Pons (tissue), 1 donor: Measurements from ENCODE around the gene CAPNS1.

Experiments
- DNase-seq: peaks from one replicate; pipeline ENCODE4 v3.0.0-alpha.2; 2016; ENCODE audit warnings: low spot score

CAPNS1 gene

GRCh38 chr19:36139473-36140303, at the start of gene CAPNS1:
Gene CAPNS1 (plus strand): TSS chr19:36140066. CDS start chr19:36141012, 946 bp downstream.
- peak; percentile 94 for DNase-seq

DNA sequence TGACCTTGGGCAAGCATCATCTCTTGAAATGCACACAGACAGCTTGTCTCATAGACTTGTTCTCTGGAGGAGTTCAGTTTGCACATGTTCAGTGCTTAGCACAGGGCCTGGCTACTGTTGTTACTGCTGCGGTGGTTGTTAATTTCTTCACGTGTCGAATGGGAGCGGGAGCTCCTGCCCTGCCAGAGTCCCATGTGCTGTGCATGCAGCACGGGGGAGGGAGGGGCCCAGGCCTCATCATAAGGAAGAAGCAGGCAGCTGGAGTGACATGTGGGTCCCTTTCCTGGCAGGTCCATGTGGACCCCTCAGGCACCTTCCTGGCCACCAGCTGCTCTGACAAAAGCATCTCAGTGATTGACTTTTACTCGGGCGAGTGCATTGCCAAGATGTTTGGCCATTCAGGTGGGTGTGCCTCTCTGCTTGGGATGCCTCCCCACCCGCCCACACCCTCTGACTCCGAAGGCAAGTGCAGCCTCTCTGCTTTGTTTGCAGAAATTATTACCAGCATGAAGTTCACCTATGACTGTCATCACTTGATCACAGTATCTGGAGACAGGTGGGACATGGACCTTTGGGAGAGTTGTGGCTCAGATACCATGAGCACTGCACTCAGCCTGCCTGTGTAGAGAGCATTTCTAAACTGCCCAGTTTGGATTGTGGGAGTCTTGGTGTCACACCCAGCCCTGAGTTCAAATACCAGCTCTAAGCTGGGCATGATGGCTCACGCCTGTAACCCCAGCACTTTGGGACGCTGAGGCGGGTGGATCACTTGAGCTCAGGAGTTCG, 48.8 kb upstream of the CAPNS1 start:
- no peak for DNase-seq

GRCh38 chr19:36092566-36092965, 47.3 kb upstream of the CAPNS1 start:
- DNase-seq: no peak

DNA sequence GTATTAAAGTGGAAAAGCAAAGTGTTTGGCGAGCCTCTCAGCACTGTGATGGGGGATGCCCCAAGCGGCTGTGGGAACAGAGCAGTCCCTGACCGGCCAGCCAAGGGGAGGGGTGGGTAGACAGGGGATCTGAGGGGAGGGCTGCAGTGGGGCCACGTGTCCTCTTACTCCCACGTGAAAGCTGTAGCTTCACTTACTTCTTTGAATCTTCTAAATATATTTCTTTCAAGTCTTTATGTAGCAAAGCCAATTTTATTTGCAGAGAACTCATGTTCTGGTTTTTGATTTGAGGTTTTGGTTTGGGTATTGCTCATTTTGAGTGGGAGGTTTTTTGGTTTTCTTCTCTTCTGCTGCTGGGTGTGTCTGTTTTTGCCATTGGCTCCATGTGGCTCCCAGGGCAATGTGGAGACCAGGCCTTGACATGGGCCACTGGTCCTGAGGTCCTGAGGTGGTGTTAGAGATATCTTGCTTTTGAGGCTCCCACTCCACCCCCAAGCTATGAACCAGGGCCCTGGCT, 46.7 kb upstream of the CAPNS1 start:
- DNase-seq: no peak

- DNase-seq: peak; percentile 85
Measured at GRCh38 chr19:36093687-36094086, 46.2 kb upstream of the CAPNS1 start.

- DNase-seq: peak; percentile 99
Measured at GRCh38 chr19:36097036-36097435, 42.8 kb upstream of the CAPNS1 start.

DNA sequence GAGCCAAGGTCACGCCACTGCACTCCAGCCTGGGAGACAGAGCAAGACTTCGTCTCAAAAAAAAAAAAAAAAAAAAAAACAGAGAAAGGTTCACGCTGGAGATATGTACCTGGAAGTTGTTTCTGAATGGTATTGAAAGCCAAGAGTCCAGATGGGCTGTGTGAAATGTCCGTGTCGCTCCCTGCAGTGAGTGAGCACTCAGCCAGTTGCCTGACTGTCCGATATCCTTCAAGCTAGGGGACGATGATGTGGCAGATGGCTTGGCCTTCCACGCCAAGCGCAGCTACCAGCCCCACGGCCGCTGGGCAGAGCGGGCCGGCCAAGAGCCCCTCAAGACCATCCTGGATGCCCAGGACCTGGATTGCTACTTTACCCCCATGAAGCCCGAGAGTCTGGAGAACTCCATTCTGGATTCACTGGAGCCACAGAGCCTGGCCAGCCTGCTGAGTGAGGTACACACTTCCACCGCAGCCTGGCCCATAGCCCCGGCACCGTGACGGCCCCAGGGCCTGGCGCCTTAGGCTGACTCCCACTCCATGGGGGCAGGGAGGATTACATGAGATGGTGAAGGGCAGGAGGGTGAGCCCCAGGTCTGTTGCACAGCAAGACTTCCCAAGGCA, 40.6 kb upstream of the CAPNS1 start:
- no peak for DNase-seq

DNA sequence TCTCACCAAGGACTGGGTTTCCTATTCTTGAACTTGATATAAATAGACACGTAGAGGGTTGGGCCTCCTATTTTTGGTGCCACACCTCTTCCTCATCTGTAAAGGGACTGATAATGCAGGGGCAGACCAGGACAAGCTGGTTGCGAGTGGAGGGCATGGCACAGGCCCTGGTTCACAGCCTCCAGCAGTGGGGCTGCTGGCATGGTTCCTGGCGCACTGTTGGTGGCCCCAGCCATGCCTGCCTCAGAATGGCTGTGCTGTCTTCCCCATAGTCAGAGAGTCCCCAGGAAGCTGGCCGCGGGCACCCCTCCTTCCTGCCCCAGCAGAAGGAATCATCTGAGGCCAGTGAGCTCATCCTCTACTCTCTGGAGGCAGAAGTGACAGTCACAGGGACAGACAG, 39.4 kb upstream of the CAPNS1 start:
- no peak for DNase-seq

DNA sequence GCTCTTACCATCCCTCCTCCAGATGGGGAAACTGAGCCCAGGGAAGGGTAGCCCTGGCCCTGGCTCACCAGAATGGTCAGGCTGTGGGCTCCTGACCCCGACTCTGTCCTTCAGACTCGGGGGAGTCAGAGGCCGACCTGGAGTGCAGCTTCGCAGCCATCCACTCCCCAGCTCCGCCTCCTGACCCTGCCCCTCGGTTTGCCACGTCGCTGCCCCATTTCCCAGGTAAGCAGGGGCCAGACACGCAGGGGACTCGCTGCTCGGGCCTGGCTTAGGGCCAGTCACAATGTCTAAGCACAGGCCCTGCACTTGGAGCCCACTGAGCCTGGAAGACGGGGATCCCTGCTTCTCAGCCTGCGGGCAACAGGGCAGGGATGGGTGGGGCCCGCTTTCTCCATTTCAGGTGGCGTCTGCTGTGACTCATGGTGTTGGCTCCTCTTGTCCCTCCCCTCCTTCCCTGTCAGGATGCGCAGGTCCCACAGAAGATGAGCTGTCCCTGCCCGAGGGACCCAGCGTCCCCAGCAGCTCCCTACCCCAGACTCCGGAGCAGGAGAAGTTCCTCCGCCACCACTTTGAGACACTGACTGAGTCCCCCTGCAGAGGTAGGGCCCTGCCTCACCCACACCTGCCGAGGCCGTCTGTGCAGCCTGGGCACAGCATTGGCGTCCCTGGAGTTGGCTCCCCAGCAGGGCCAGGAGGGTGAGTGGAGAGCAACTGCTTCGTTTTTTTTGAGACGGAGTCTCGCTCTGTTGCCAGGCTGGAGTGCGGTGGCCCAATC, 38.1 kb upstream of the CAPNS1 start:
- DNase-seq: no peak

DNA sequence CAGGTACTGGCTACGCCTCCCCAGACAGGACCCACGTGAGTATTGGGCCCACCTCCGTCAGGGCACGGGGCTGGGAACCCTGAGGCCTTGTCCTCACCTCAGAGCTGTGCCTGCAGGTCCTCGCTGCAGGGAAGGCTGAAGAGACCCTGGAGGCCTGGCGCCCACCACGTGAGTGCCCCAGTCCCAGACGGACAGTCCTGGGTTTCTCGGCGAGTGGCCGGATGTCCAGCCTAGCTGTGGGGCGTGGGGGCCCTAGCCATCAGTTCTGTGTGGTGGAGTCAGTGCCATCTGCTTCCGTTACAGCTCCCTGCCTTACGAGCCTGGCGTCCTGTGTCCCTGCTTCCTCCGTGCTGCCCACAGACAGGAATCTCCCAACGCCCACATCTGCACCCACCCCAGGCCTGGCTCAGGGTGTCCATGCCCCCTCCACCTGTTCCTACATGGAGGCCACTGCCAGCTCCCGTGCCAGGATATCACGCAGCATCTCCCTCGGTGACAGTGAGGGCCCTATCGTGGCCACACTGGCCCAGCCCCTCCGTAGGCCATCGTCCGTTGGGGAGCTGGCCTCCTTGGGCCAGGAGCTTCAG, 36.7 kb upstream of the CAPNS1 start:
- DNase-seq: no peak

- no peak for DNase-seq
Measured at GRCh38 chr19:36103842-36104552, 35.9 kb upstream of the CAPNS1 start.

DNA sequence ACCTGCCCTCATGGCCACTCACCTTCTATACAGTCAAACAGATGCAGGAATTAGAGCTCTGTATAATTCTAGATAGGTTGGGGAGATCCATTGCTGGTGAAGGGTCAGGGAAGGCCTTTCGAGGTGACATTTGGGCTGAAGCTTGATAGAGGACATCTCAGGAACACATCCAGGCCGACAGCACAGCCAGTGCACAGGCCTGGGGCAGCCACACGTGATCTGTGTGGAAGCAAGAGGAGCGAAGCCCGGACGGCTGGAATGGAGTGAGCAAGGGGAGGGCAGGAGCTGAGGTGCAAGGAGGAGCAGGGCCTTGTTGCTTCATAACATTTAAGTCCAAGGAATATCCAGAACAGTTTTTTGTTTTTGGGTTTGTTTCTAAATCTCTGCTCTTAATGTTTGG, 33.4 kb upstream of the CAPNS1 start:
- no peak for DNase-seq

- DNase-seq: no peak
Measured at GRCh38 chr19:36106991-36107390, 32.9 kb upstream of the CAPNS1 start.

- no peak for DNase-seq
Measured at GRCh38 chr19:36108684-36109083, 31.2 kb upstream of the CAPNS1 start.

GRCh38 chr19:36110487-36111199, 29.2 kb upstream of the CAPNS1 start, which contains the start of gene OVOL3:
Gene OVOL3 (plus strand): TSS chr19:36111143. CDS start chr19:36111203, 60 bp downstream.
- DNase-seq: no peak

DNA sequence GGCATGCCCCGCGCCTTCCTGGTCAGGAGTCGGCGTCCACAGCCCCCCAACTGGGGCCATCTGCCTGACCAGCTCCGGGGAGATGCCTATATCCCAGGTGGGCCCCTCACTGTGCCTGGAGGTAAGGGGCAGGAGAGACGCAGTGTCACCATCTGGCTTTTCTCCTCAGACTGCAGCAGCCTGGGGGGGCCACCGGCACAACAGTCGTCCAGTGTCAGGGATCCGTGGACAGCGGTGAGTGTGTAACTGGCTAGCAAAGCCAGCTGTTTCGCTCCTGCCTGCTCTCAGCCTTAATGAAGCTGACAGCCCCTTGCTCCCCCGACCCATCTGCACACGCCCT, 28.7 kb upstream of the CAPNS1 start:
- DNase-seq: no peak

DNA sequence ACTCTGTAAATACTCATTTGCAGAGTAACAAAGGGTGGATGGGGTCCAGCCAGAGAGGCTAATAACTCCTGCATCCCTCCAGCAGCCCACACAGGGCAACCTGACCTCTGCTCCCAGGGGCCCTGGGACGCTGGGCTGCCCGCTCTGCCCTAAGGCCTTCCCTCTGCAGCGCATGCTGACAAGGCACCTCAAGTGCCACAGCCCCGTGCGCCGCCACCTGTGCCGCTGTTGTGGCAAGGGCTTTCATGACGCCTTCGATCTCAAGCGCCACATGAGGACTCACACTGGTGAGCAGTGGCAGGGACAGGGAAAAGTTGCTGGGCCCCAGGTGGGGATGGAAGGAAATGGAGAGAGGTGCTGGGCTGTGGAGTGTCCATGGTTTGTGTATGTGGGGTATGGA, 27.2 kb upstream of the CAPNS1 start:
- DNase-seq: no peak

- no peak for DNase-seq
Measured at GRCh38 chr19:36113425-36113824, 26.4 kb upstream of the CAPNS1 start.

- peak; percentile 39 for DNase-seq
Measured at GRCh38 chr19:36113894-36114720, 25.8 kb upstream of the CAPNS1 start.
